Mesangial cell (primary cell): ENCODE results near the gene BEST2. TPM values are rescaled to one million over a fixed set of nuclear protein-coding genes. Genes with fewer than 3 reads are reported as not detected.

Experiments
- total RNA-seq: library from RNA; depleted of rRNA; stranded (reverse); fragments of >200 nt; gene quantifications from 2 replicates; pipeline ENCODE4 v1.2.3, GENCODE V29; 2015

Gene BEST2
- total RNA-seq = 0.38 TPM in 1 of 2 replicates, not detected in the other

DNA sequence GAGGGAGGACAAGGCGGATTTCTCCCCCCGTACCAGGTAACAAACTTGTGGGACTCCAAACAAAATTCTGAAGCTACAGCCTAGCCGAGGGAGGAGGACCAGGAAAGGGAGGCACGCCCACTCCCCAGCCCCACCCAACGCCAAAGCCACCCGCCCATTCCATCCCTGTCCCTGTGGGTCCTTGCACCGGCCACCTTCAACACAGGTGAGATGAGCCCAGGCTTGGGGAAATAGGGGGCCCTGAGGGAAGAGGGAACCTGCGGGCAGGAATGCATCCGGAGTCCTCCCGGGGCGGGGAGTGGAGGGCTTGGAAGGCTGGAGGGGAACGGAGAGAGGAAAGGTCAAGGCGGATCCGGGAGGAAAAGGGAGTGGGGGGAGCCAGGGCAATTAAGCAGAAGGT is at the start of gene BEST2:
TSS of gene BEST2 (plus strand) at position 157 of the 400 bp plus-strand sequence. CDS start 802 bp downstream, outside the sequence.

GRCh38 chr19:12723641-12724426 is 27.8 kb upstream of the BEST2 start, which contains the start of gene TNPO2:
Gene TNPO2, minus strand, starts transcription at chr19:12723932. Its CDS starts 2,955 bp downstream, at chr19:12720977.

DNA sequence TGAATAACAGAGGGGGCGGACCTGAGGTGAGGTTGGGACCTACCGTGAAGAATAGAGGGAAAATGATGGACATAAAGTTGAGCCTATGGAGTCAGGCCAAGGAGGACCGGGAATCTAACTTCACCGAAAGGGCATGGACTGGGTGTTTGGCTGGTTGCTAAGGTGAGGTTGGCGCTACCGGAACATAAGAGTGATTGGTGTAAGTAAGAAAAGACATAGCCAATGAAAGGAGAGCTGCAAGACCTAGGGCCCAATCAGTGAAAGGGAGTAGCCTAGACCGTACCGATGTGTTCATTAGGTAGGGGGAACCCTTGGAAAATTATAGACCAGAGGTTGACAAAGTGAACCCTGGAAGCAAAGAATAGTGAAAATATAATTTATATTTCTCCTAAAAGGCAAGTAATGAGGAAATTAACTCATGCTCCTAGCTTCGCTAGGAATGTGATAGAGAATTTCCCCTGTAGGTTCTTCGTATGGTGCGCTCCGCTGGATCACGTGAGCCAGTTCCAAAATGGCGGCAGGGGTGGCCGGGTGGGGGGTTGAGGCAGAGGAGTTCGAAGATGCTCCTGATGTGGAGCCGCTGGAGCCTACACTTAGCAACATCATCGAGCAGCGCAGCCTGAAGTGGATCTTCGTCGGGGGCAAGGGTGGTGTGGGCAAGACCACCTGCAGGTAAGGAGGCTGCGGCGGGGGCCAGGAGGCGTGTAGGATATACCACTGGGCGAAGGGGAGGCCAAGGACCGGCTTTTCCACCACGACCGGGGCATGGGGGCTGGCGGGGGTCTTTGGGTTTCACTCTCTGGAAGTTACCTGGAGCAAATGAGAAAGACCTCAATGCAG is 14.4 kb upstream of the BEST2 start, which contains the start of gene GET3:
TSS of gene GET3 (plus strand) at position 503 of the 840 bp plus-strand sequence. CDS start at position 512, 9 bp downstream.

DNA sequence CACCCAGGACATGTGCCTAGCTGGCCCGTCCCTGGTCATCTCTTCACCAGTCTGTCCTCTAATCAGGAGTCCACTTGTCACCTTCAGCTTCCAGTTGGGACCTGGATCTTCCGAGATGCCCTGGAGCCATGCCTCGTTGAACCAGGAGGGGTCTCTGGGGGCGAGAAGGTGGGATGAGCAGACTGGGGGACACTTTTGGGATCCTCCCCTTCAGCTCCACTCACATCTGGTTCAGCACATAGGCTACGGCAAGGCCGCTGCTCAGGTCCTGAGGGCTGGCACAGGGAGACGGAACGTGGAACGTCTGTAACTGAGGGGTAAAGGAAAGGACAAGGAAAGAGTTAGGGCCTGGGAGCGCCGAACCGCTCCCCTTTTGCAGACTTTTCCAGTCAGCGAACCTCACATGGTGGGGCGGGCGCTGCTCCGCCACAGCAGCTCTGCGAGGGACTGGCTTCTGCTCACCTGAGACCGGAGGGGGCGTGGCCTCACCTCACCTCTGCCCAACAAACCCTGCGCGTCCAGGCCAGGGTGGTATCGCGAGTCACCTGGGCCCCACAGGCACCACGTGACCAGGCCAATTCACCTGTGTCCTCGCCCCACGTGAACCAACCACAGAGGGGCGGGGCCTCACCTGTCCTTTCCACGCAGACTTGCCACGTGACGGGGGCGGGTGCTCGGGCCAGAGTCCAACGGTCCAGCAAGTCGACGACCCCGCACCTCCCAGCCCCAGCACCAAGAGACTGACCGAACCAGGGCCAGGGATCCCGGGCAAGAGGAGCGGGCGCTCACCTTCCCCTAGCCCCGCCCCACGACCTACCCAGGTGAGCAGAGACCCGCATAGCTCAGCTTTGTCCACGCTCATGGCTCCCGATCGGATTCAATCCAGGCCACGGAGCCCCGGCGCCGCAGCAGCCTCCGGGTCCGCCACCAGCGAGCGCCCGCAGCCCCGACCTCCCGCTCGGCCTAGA is 23.3 kb downstream of the BEST2 start, which contains the start of gene HOOK2:
TSS of gene HOOK2 (minus strand) at position 965 of the 968 bp plus-strand sequence. CDS start at position 862, 103 bp downstream.

DNA sequence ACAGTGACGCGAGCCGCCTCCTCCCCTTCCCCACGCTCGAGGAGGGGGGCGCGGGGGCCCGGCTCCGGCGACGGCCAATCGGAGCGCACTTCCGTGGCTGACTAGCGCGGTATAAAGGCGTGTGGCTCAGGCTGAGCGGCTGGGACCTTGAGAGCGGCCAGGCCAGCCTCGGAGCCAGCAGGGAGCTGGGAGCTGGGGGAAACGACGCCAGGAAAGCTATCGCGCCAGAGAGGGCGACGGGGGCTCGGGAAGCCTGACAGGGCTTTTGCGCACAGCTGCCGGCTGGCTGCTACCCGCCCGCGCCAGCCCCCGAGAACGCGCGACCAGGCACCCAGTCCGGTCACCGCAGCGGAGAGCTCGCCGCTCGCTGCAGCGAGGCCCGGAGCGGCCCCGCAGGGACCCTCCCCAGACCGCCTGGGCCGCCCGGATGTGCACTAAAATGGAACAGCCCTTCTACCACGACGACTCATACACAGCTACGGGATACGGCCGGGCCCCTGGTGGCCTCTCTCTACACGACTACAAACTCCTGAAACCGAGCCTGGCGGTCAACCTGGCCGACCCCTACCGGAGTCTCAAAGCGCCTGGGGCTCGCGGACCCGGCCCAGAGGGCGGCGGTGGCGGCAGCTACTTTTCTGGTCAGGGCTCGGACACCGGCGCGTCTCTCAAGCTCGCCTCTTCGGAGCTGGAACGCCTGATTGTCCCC is 39.9 kb downstream of the BEST2 start, which contains the start of gene JUNB:
TSS of gene JUNB (plus strand) at position 142 of the 706 bp plus-strand sequence. CDS start at position 428, 286 bp downstream.

GRCh38 chr19:12801466-12802266 is 50.1 kb downstream of the BEST2 start, which contains the start of the genes PRDX2 and THSD8:
Gene PRDX2, minus strand, starts transcription at chr19:12801800. Its CDS starts 539 bp downstream, at chr19:12801261.
Gene THSD8, plus strand, starts transcription at chr19:12802069. Its CDS starts 3 bp downstream, at chr19:12802072.

GRCh38 chr19:12806242-12807081 is 54.9 kb downstream of the BEST2 start, which contains the start of gene RNASEH2A:
Gene RNASEH2A, plus strand, starts transcription at chr19:12806584. Its CDS starts 90 bp downstream, at chr19:12806674.

Other genes starting within 250 kb of the BEST2 start
- 2.3 and 2.9 TPM in 2 replicates for gene ZNF564, start 200.3 kb upstream of the BEST2 start, total RNA-seq
- gene ZNF490, start 141.0 kb upstream of the BEST2 start, total RNA-seq = 2.4 and 4.2 TPM in 2 replicates
- 6.0 and 8.1 TPM in 2 replicates for gene ZNF791, start 140.9 kb upstream of the BEST2 start, total RNA-seq
- gene MAN2B1, start 85.0 kb upstream of the BEST2 start, total RNA-seq = 44.3 and 78.7 TPM in 2 replicates
- 8.5 and 10.4 TPM in 2 replicates for gene WDR83, start 85.0 kb upstream of the BEST2 start, total RNA-seq
- 65.2 and 76.4 TPM in 2 replicates for gene DHPS, start 69.9 kb upstream of the BEST2 start, total RNA-seq
- gene GNG14, start 63.8 kb upstream of the BEST2 start, total RNA-seq = not detected in 2 replicates
- gene FBXW9, start 55.2 kb upstream of the BEST2 start, total RNA-seq = 25.1 and 30.7 TPM in 2 replicates
- gene TNPO2, start 27.9 kb upstream of the BEST2 start, total RNA-seq = 44.5 and 46.6 TPM in 2 replicates
- gene TRIR, start 17.1 kb upstream of the BEST2 start, total RNA-seq = 221 and 294 TPM in 2 replicates
- 127 and 130 TPM in 2 replicates for gene GET3, start 14.3 kb upstream of the BEST2 start, total RNA-seq
- 7.3 and 13.2 TPM in 2 replicates for gene HOOK2, start 23.8 kb downstream of the BEST2 start, total RNA-seq
- 176 and 209 TPM in 2 replicates for gene JUNB, start 39.7 kb downstream of the BEST2 start, total RNA-seq
- gene PRDX2, start 50.0 kb downstream of the BEST2 start, total RNA-seq = 394 and 417 TPM in 2 replicates
- gene THSD8, start 50.3 kb downstream of the BEST2 start, total RNA-seq = 0.76 TPM in 1 of 2 replicates, not detected in the other
- 12.3 and 59.2 TPM in 2 replicates for gene RNASEH2A, start 54.8 kb downstream of the BEST2 start, total RNA-seq
- not detected in 2 replicates for gene RTBDN, start 82.8 kb downstream of the BEST2 start, total RNA-seq
- gene MAST1, start 86.7 kb downstream of the BEST2 start, total RNA-seq = 0.49 and 1.0 TPM in 2 replicates
- gene DNASE2, start 129.7 kb downstream of the BEST2 start, total RNA-seq = 23.1 and 54.4 TPM in 2 replicates
- not detected in 2 replicates for gene KLF1, start 135.4 kb downstream of the BEST2 start, total RNA-seq
- 32.6 and 60.9 TPM in 2 replicates for gene GCDH, start 139.4 kb downstream of the BEST2 start, total RNA-seq
- 0.25 and 0.33 TPM in 2 replicates for gene SYCE2, start 167.5 kb downstream of the BEST2 start, total RNA-seq
- 61.7 and 98.1 TPM in 2 replicates for gene FARSA, start 181.9 kb downstream of the BEST2 start, total RNA-seq
- gene CALR, start 186.8 kb downstream of the BEST2 start, total RNA-seq = 525 and 1,118 TPM in 2 replicates
- gene RAD23A, start 194.1 kb downstream of the BEST2 start, total RNA-seq = 104 and 117 TPM in 2 replicates
- 45.5 and 82.6 TPM in 2 replicates for gene GADD45GIP1, start 205.4 kb downstream of the BEST2 start, total RNA-seq
- gene DAND5, start 217.8 kb downstream of the BEST2 start, total RNA-seq = 0.16 TPM in 1 of 2 replicates, not detected in the other
- gene NFIX, start 243.7 kb downstream of the BEST2 start, total RNA-seq = 6.7 and 16.2 TPM in 2 replicates